Activated effector memory CD4-positive, alpha-beta T cell treated with Interleukin-2 at 50 U/mL for 16 hours (primary cell): ENCODE data around the gene SPAG9.

Experiments
- DNase-seq: peaks from one replicate; pipeline ENCODE4 v3.0.0-alpha.2; 2020

SPAG9 gene

DNA sequence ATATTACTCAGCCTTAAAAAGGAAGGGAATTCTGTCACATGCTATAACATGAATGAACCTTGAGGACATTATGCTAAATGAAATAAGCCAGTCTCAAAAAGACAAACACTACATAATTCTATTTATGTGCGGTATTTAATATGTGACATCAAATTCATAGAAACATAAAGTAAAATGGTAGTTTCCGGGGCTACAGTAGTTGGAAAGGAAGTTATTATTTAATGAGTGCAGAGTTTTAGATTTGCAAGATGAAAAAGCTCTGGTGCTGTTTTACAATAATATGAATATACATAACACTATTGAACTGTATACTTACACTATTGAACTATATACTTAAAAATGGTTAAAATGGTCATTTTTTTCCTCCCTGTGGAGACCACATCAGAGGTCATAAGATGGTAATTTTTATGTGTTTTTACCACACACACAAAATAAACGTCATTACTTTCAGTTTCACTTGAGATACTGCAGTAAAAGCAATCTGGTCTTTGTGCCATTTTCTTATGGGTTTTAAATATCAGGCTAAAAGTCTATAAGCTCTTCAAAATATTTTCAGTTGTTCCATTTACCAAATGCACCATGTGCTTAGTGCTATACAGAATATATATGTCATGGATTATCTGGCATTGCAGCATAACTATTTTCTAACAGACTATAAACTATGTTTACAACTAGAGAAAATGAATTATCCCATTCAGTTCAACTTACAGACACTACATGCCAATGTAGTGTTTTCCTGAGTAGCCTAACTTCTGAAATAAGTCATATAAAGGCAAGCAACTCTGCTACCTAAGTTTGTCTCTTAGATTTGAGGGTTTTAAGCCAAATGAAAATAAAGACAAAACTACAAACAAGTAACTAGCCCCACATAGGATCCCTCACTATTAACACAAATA, 90.9 kb downstream of the SPAG9 start:
- DNase-seq = no peak

DNA sequence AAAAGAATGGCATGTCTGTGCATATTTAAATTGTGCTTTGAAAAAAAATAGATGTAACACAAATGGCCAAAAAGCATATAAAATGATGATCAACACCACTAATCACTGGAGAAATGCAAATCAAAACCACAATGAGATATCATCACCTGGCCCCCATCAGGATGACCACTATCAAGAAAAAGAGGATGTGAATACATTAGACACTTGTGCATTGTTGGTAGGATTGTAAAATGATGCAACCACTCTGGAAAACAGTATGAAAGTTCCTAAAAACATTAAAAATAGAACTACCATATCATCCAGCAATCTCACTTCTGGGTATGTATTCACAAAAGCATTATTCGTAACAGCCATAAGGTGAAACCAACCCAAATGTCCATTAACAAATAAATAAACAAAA, 91.5 kb downstream of the SPAG9 start:
- DNase-seq = no peak

DNA sequence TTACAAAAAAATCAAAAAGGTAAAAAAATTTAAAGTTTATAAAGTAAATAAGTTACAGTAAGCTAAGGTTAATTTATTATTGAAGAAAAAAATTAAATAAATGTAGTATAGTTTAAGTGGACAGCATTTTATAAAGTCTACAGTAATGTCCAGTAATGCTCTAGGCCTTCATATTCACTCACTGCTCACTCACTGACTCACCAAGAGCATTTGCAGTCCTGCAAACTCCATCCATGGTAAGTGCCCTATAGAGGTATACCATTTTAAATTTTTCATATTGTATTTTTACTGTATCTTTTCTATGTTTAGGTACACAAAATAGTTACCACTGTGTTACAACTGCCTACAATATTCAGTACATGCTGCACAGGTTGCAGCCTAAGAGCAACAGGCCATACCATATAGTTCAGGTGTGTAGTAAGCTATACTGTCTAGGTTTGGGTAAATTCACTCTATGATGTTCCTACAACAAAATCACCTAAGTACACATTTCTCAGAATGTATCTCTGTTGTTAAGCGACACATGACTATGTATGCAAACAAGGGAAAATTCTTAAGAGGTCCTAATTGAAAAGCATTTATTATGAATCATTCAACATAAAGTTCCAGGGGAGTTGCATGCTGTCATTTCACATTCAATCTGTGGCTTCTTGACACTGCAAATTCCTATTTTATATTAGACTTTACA, 92.3 kb downstream of the SPAG9 start:
- no peak for DNase-seq

DNA sequence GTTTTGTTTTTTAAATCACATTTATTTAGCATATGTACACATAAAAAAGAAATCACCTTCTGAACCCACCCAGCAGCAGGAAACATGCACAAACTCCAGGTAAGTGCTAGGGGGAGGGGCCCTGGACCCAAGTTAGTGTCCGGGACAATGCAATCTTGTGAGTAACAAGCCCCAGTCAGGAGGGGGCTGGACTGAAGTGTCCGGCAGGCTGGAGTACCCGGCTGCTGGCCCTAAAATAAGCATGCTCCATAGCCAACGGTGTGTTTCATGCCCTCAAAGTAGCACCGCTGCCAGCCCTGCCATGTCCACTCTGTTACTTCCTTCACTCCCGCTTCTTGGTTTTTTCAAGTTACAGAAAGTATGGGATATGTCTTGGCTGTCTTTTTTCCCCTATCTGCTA, 102.1 kb downstream of the SPAG9 start:
- DNase-seq = no peak

DNA sequence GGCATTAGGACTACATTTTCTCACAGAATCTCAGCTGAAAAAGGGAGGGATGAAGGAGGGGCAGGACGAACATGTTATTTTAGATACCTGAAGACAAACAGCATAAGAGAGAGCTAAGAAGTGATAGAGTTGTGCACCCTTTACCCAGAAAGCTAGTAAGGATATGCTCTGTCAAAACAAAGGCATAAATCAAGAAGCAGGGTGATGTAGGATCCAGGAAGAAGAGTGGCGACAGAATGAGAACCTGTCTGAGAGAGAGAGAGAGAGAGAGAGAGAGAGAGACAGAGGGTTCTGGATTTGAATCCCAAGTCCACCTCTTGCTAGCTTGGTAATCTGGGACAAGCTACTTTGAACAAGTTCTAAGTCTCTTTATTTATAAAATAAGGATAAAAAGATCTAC, 103.4 kb downstream of the SPAG9 start:
- no peak for DNase-seq

DNA sequence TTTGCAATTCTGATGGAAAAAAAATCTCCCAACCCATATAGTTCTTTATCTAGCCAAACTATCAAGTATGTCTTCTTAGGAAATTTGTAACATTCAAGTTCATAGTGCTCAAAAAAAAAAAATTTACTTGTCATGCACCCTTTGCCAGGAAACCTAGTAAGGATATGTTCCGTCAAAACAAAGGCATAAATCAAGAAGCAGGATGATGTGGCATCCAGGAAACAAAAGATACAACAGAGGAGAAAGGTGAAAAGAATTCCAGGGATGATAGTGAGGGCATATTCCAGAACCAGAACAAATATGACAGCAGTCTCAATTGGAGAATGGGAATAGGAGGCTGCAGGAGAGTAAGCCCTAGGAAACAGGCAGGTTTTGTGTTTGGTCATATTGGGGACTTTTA, 104.6 kb downstream of the SPAG9 start:
- no peak for DNase-seq

DNA sequence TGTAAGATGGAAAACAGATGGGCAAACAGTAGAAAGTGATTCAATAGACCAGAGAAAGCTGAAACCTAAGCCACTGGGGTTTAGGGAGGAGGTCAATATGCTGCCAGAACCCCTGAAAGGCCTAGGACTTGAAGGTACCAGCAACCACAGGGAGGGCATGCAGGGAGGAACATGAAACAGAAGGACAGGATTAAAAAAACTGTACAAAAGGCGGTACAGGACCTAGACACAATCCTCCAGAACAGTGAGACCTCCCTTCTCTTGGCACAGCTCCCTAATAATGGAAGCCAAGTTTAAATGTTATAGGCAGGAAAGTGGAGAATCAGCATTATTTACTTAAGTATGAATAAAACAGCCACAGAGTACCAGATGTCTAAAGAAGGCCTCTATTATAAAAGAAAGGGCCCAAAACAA, 105.5 kb downstream of the SPAG9 start:
- no peak for DNase-seq

DNA sequence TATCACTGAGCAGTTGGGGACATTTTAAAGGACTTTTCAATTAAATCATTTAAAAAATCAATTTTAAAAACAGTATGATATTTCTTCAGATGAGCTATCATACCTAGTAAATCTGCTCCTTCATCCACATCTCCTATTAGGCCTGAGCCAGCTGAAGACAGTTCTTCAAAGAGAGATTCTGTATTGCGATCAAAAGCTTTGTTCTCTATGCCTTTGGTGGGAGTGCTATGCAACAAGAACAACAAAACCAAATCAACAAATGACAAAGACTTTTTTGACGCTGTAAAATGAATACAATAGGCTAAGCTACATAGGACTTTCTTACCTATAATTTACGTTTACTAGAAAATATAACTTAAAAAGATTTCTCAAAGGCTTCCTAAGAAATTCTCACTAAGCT, 106.5 kb downstream of the SPAG9 start:
- DNase-seq = no peak

DNA sequence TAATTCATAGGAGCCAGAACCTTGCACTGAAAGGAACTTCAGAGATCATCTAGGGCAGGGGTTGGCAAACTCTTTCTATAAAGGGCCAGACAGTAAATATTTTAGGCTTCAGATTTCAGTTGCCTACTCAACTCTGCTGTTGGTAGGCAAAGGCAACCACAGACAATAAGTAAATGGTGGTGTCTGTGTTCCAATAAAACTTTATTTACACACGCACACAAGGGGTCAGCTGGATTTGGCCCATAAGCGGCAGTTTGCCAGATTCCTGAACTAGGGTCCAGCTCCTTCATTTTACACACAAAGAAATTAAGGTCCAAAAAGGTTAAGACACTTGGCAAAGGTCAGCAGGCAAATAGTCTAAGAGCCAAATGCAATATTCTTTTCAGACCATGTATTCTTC, 107.3 kb downstream of the SPAG9 start:
- no peak for DNase-seq

DNA sequence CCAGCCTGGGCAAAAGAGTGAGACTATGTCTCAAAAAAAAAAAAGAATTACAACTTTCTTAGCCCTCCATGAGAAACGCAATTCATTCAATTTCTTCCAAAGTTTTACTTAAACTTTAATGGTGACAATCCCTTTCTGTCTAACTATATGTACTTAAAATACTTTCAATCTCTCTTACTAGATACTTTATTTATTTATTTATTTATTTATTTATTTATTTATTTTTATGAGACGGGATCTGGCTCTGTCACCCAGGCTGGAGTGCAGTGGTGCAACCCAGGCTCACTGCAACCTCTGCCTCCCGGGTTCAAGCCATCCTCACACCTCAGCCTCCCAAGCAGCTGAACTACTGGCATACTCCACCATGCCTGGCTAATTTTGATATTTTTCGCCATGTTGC, 108.1 kb downstream of the SPAG9 start:
- DNase-seq = no peak

DNA sequence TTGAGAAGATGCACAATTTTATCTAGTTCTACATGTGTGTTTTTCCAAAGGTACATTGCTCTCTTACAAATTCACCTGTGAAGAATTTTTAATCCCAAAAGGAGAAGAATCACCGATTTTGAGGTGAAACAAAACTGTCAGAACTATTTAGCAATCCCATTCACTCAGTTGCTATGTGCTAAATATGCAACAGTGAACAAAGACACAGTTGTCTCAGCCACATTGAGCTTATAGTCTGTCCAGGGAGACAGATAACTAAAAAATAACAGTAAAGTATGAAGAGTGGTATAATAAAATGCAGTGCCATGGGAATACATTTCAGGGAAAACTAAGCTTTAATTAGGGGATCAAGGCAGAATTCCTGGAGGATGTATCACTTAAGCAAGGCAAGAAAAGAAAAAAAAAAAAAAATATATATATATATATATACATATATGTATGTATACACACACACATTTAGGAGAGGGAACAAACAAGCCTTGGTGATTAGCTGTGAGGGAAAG, 110.4 kb downstream of the SPAG9 start:
- DNase-seq = no peak

DNA sequence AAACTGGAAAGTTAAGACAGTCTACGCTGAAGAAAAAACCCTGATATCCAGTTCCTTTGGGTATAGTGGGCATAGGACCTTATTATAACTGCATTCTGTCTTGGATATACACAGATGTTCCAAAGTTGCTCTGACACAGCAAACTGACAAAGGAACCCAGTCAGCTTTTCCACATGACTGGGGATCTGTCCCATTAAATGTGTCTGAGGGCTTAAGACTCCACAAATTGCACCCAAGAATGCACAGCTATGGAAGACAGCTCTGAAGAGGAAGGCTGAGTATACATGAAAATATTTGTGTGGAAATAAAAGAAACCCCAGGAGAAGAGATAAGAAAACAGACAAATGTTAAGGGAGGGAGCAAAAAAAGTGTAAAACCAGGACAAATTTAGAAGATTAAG, 114.1 kb downstream of the SPAG9 start:
- DNase-seq = no peak

DNA sequence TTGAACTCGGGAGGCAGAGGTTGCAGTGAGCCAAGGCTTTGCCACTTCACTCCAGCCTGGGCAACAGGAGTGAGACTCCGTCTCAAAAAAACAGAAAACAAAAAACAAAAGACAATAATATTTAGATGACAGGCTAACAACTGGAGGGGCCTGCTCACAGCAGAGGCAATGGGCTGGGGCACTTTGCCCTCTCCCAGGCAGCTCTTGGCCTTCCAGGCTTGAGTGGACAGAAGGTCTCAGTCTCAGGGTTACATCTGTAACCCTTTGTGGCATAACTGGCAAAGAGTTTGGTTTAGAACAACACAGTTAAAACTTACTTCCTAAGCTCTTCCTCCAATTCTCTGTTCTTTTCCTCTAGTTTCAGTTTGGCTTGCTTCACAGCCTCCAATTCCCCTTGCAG, 114.9 kb downstream of the SPAG9 start:
- no peak for DNase-seq

DNA sequence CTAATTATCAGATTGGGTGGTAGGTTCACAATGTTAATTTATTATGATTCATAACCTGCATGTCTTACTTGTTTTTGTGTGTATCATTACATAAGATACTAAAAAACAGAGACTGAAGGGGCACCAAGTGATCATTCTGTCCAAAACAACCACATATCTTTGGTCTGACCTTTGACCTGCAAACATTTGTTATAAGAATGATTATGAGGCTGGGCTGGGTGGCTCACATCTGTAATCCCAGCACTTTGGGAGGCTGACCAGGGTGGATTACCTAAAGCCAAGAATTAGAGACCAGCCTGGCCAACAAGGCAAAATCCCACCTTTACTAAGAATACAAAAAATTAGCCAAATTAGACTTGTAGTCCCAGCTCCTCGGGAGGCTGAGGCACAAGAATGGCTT, 116.4 kb downstream of the SPAG9 start:
- DNase-seq = no peak

DNA sequence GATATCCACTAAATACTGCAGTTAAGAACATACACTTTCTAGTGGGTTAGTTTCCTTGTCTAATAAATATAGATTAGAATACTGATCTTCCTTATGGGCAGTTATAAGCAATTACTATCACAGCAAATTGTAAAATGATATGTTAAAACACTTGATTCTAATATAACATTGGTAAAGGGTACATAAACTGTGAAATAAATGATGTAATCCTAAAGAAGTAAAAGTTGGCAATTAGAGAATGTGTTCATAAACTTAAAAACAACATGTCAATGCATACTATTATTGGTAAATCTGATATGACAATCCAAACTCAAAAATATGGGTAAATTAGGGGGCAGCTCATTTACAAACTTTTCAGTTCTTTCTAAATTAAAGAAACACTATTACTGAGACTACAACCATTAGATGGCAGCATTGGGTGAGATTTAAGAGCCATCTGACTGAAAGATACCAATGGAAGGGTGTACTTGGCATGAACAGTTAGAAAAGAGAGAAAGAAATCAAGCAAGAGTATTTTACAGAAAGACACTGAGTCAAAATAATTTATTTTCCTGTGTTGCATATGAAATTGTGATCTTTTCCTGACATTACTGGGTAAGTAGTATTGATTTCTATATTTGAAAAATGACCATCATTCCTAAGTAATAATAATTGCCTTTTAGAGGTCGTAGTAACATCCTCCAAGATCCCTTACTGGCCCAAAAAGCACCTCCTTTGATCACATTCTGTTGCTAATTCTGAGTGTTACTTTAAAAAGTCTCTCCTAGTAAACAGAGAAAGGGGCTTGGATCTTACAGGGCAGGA, 119.6 kb downstream of the SPAG9 start:
- no peak for DNase-seq

DNA sequence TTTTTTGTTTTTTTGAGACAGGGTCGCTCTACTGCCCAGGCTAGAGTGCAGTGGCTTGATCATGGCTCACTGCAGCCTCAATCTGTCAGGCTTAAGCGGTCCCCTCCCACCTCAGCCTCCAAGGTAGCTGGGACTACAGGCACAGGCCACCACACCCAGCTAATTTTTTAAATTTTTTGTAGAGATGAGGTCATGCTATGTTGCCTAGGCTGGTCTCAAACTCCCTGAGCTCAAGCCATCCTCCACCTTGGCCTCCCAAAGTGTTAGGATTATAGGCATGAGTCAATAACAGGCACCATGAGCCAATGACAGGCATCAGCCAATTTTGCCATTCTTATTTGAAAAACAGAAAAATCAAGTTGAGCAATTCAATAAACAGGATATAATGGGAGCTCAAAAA, 125.0 kb downstream of the SPAG9 start:
- DNase-seq = no peak

DNA sequence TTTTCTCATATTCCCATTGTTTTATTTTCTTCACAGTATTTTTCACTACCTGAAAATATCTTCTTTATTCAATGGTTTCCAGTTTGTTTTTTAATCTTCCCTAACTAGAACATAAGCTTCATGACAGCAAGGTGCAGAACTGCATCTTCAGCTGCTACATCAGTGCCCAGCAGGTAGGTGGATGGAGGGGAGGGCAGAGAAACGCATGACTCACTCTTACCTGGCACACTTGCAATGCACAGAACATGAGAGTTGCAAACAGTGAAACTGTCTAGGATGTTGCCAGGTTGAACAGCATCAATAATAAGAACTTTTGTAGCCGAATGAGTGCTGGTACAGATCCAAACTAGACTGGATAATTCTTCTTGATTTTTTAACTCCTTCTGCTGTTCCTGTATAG, 127.1 kb downstream of the SPAG9 start:
- no peak for DNase-seq

DNA sequence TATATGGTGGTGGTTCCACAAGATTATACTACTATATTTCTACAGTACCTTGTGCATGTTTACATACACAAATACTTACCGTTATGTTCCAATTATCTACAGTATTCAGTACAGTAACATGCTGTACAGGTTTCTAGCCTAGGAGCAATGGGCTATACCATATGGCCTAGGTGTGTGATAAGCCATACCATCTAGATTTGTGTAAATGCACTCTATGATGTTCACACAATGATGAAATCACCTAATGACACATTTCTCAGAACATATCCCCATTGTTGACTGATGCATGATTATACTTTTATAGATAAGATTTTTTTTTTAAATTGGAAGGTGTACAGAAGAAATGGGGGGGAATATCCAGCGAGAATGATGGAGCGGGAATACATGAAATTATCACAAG, 131.5 kb downstream of the SPAG9 start:
- no peak for DNase-seq

DNA sequence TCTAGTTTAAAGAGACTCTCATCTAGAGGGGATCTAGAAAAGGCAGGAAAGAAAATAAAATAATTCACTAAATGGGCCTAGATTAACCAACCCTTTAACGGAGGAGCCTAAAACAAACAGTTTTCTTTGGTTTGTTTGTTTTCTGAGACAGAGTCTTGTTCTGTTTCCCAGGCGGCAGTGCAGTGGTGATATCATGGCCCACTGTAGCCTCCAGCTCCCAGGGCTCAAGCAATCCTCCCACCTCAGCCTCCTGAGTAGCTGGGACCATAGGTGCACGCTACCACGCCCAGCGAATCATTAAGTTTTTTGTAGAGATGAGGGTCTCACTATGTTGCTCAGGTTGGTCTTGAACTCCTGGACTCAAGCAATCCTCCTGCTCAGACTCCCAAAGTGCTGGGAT, 132.2 kb downstream of the SPAG9 start:
- DNase-seq = no peak

DNA sequence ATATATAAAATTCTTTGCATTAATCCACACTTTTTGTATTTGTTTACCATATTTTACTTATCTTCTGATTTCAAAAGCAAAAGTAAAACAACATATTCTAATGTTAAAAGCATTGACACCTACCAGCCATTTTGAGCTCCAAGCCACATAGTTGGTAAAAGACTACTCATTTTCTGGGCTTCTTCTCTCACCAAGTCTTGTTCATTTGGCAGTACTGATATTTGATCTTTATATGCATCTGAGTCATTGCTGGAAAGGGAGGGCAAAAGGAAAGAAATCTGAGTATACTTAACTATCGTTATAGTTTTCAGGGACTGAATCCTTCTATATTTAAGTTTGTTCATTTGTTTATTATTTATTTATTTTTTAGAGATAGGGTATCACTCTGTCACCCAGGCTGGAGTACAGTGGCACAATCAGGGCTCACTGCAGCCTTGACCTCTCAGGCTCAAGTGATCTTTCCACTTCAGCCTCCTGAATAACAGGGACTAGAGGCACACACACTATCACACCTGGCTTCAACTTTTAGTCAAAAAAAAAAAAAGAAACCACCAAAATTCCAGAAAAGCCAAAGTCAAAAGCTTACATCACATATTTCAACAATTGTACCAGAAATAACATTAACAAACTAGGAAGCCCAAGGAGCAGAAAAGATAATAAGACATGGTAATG, 133.5 kb downstream of the SPAG9 start:
- DNase-seq = no peak

DNA sequence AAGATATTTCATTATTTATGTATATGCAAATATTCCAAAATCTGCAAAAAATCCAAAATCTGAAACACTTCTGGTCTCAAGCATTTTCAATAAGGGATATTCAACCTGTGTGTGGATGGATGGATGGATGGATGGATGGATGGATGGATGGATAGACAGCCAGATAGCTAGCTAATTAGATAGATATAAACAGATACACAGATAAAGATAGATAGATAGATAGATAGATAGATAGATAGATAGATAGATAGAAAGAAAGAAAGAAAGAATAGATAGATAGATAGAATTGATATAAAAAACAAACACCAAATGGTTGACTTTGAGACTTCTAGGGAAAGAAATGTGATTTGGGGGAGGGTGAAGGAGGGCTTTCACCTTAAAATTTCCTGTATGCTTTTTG, 139.4 kb downstream of the SPAG9 start:
- no peak for DNase-seq

DNA sequence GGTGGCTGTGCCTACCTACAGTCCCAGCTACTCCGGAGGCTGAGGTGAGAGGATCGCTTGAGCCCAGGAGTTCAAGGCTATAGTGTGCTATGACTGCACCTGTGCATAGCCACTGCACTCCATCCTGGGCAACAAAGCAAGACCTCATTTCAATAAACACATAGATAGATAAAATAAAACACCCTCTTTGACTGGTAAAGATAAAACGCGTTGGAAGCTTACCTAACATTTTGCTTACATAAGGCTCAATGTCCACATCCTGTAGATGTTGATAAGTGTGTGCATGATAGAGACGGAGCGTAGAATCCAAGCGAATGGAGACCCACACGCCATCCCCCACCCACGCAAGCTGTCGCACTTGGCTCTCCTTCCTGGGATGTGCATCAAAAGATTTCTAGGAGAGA, 141.1 kb downstream of the SPAG9 start:
- no peak for DNase-seq
